Measurements from ENCODE around the gene SDCCAG8. TPM values are rescaled to one million over a fixed set of nuclear protein-coding genes. Genes with fewer than 3 reads are reported as not detected.

Gene SDCCAG8
- total and polyA plus RNA-seq, 10 donors: 14.8 to 79.3 (median 46.5) TPM

DNA sequence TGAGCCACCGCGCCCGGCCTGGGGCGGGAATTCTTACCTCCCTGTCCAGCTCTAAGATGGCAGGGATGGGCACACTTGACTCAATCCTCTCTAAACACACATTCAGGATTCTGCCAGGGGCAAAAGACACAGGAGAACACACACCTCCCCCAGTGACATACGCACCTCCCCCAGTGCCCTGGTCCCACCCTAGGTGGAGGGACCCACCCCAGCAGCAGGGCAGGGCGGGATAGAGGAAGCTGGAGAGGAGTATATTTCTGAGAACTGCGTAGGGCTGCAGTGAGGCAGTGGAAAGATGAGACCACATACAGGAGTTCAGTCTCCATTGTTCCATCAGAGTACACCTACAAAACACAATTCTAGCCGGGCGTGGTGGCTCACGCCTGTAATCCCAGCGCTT, 92.5 kb downstream of the SDCCAG8 start:
- intact Hi-C loops (cut with DNase I; ENCODE audit: low total_unique reads): no loop called here

DNA sequence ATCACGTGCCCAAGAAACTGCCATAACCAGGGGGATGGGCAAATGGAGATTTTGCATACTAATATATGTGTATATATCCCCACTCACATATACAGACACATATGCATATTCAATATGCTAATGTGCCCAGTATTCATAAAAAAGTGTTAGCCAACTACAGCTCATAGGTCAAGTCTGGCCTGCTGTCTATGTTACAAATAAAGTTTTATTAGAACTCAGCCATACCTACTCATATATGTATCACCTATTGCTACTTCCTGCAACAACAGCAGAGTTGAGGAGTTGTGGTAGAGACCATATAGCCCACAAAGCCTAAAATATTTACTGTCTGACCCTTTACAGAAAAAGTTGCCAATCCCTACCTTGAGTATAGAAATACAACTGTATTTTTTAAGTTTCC, 93.3 kb downstream of the SDCCAG8 start:
- Histone ChIP-seq H3K9me3 (no peaks in the 10 kb centered on the region), H3K27me3 (replicated peaks in 1 of 7) (no peaks in the 10 kb centered on the region), H3K27ac (no peak overlapping the region), H3K36me3 (peaks cover 0 to 46% (median 6%) of the 10 kb centered on the region in 6 donors), H3K4me3 (no peak overlapping the region), H3K4me1 (peaks cover 0 to 20% (median 11%) of the 10 kb centered on the region in 6 donors)
- DNase-seq: no peak
- intact Hi-C loops (cut with DNase I; ENCODE audit: low total_unique reads): no loop called here
- TF ChIP-seq POLR2AphosphoS5 (IDR thresholded peaks at IDR 0.05) (no peak), POLR2A (IDR thresholded peaks at IDR 0.05) (no peak)
- TF ChIP-seq, protein P1, sequence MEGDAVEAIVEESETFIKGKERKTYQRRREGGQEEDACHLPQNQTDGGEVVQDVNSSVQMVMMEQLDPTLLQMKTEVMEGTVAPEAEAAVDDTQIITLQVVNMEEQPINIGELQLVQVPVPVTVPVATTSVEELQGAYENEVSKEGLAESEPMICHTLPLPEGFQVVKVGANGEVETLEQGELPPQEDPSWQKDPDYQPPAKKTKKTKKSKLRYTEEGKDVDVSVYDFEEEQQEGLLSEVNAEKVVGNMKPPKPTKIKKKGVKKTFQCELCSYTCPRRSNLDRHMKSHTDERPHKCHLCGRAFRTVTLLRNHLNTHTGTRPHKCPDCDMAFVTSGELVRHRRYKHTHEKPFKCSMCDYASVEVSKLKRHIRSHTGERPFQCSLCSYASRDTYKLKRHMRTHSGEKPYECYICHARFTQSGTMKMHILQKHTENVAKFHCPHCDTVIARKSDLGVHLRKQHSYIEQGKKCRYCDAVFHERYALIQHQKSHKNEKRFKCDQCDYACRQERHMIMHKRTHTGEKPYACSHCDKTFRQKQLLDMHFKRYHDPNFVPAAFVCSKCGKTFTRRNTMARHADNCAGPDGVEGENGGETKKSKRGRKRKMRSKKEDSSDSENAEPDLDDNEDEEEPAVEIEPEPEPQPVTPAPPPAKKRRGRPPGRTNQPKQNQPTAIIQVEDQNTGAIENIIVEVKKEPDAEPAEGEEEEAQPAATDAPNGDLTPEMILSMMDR (IDR thresholded peaks at IDR 0.05 in 8 of 11, conservative IDR thresholded peaks at IDR 0.05 in 3 of 11): no peak
- WGBS, 5 donors: 90 to 98% (median 94%) methylated on average over 1 of the region's 1 CpG

More for the DNA sequence above, 92.5 kb downstream of the SDCCAG8 start:
- Histone ChIP-seq H3K9me3 (no peaks in the 10 kb centered on the region), H3K27me3 (replicated peaks in 1 of 7) (no peaks in the 10 kb centered on the region), H3K4me1 (peaks cover 0 to 16% (median 6%) of the 10 kb centered on the region in 6 donors), H3K36me3 (peaks cover 0 to 46% (median 6%) of the 10 kb centered on the region in 6 donors), H3K4me3 (no peak overlapping the region), H3K27ac (no peak overlapping the region)
- DNase-seq: no peak
- WGBS, 5 donors: 97 to 99% (median 99%) methylated on average over 7 to 11 of the region's 11 CpGs
- TF ChIP-seq POLR2AphosphoS5 (IDR thresholded peaks at IDR 0.05) (no peak), POLR2A (IDR thresholded peaks at IDR 0.05) (no peak)
- TF ChIP-seq, protein P1 (IDR thresholded peaks at IDR 0.05 in 8 of 11, conservative IDR thresholded peaks at IDR 0.05 in 3 of 11): no peak

DNA sequence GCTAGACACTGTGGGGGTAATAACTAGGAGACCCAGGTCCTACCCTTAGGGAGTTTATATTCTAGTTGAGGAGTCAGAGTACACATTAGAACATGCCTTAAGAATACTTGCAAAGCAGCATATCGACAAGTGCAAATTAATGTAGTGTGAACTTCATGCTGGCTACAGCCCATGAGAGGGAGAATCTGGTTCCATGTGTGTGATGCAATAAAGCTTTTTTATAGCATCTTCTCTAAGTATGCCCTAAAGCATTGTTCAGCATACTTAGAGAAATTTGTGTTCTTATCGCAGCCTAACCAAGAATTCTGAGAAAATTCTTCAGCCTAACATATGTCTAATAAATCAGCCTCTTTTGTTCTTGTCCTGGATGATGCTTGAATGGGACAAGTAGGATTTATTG, 95.5 kb downstream of the SDCCAG8 start:
- peaks cover 0 to 19% (median 13%) of the 10 kb centered on the region in 6 donors for H3K4me1 ChIP-seq
- no peaks in the 10 kb centered on the region for H3K9me3 ChIP-seq
- H3K36me3 ChIP-seq: peaks cover 0 to 40% (median 6%) of the 10 kb centered on the region in 6 donors
- no peak for DNase-seq
- no peaks in the 10 kb centered on the region for H3K27me3 ChIP-seq (replicated peaks in 1 of 7)
- H3K4me3 ChIP-seq: no peak overlapping the region
- no peak overlapping the region for H3K27ac ChIP-seq
- 94 to 100% (median 97%) methylated on average over 2 of the region's 2 CpGs for WGBS, 5 donors
- intact Hi-C loops (cut with DNase I; ENCODE audit: low total_unique reads): no loop called here
- TF ChIP-seq POLR2AphosphoS5 (IDR thresholded peaks at IDR 0.05) (no peak), POLR2A (IDR thresholded peaks at IDR 0.05) (no peak)
- TF ChIP-seq, protein P1 (IDR thresholded peaks at IDR 0.05 in 8 of 11, conservative IDR thresholded peaks at IDR 0.05 in 3 of 11): no peak

DNA sequence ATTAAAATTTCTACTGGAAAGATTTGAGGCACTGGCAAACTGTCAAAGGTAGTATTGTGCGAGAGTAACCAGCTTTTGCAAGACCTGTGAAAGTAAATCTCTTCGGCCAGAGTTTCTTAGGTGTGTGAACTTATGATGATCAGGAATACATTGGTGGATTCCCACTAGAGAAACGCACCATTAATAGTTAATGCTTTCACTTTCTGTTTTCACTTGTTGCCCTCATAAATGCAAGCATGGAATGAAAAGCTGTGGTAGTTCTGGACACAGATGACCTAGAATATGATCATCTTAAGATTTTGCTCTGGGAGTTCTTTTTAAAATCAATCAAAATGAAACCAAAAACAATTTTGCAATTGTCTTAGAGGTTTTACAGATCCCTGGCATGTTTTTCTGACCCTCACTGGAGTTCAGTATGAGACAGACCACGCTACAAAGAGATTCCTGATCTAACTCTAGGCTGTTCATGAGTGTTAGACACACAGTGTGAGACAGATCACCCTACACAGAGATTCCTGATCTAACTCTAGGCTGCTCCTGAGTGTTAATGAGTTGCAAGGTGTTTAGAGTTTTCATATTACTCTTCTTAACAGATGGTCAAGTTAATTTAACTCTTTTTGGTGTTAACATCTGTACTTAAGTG, 98.8 kb downstream of the SDCCAG8 start:
- H3K4me3 ChIP-seq: peak overlapping the region in 6 of 8 donors; percentile 13 to 53 (median 24)
- no peaks in the 10 kb centered on the region for H3K9me3 ChIP-seq
- H3K4me1 ChIP-seq: peaks cover 0 to 19% (median 13%) of the 10 kb centered on the region in 6 donors
- WGBS, 5 donors: 20 to 29% (median 26%) methylated on average over 4 of the region's 4 CpGs
- H3K36me3 ChIP-seq: peaks cover 0 to 31% (median 5%) of the 10 kb centered on the region in 6 donors
- H3K27me3 ChIP-seq (replicated peaks in 1 of 7): no peaks in the 10 kb centered on the region
- TF ChIP-seq POLR2AphosphoS5 (IDR thresholded peaks at IDR 0.05) (no peak), POLR2A (IDR thresholded peaks at IDR 0.05) (no peak)
- TF ChIP-seq, protein P1 (IDR thresholded peaks at IDR 0.05 in 8 of 11, conservative IDR thresholded peaks at IDR 0.05 in 3 of 11): no peak
- peak overlapping the region in 6 of 8 donors; percentile 22 to 67 (median 48) for H3K27ac ChIP-seq
- intact Hi-C loops (cut with DNase I; ENCODE audit: low total_unique reads): no loop called here
- DNase-seq: no peak

All from spleen (tissue), 11 donors.